Hepatocyte (in vitro differentiated cells): Measurements from ENCODE around the gene PLPP1. TPM values are rescaled to one million over a fixed set of nuclear protein-coding genes. Genes with fewer than 3 reads are reported as not detected.

Experiments used
- DNase-seq: peaks from one replicate; pipeline ENCODE4 v3.0.0-alpha.2; 2016; ENCODE audit warnings: low spot score
- H2AFZ ChIP-seq: fragments of 200-600 bp; sonication (generic); 2 replicates; pipeline ENCODE4 v1.6.0; 2016; ENCODE audit warnings: antibody characterized with exemption, mild to moderate bottlenecking
- H3K27ac ChIP-seq: fragments of 200-600 bp; sonication (generic); 2 replicates; pipeline ENCODE4 v1.5.1; 2016; ENCODE audit warnings: mild to moderate bottlenecking
- H3K27me3 ChIP-seq: fragments of 200-600 bp; sonication (generic); 2 replicates; pipeline ENCODE4 v1.6.1; 2016
- H3K36me3 ChIP-seq: fragments of 200-600 bp; sonication (generic); replicated peaks from 2 replicates; pipeline ENCODE4 v1.5.1; 2016; ENCODE audit warnings: low read depth; ENCODE audit not compliant: insufficient read depth
- H3K4me1 ChIP-seq: fragments of 200-600 bp; sonication (generic); 2 replicates; pipeline ENCODE4 v1.5.1; 2016; ENCODE audit warnings: mild to moderate bottlenecking, moderate library complexity; ENCODE audit not compliant: insufficient read depth
- H3K4me2 ChIP-seq: fragments of 200-600 bp; sonication (generic); 2 replicates; pipeline ENCODE4 v1.6.0; 2016
- H3K4me3 ChIP-seq: fragments of 200-600 bp; sonication (generic); 2 replicates; pipeline ENCODE4 v1.5.1; 2016; ENCODE audit warnings: mild to moderate bottlenecking
- H3K79me2 ChIP-seq: fragments of 200-600 bp; sonication (generic); 2 replicates; pipeline ENCODE4 v1.6.0; 2017; ENCODE audit warnings: mild to moderate bottlenecking
- H3K9me2 ChIP-seq: fragments of 200-600 bp; sonication (generic); replicated peaks from 2 replicates; pipeline ENCODE4 v1.6.0; 2017; ENCODE audit warnings: mild to moderate bottlenecking; ENCODE audit not compliant: insufficient read depth
- H3K9me3 ChIP-seq: fragments of 200-600 bp; sonication (generic); 2 replicates; pipeline ENCODE4 v1.5.1; 2016; ENCODE audit warnings: low read depth, mild to moderate bottlenecking
- H4K20me1 ChIP-seq: fragments of 200-600 bp; sonication (generic); 2 replicates; pipeline ENCODE4 v1.6.0; 2016; ENCODE audit warnings: mild to moderate bottlenecking; ENCODE audit not compliant: insufficient read depth, poor library complexity, severe bottlenecking
- CTCF ChIP-seq: fragments of 200-600 bp; sonication (generic); IDR thresholded peaks from 2 replicates; pipeline ENCODE4 v1.5.1; 2016; ENCODE audit warnings: antibody characterized with exemption, mild to moderate bottlenecking; ENCODE audit not compliant: poor library complexity
- EZH2 ChIP-seq: fragments of 200-600 bp; sonication (generic); IDR thresholded peaks from 2 replicates; pipeline ENCODE4 v1.6.1; 2016; ENCODE audit warnings: antibody characterized with exemption, mild to moderate bottlenecking, borderline replicate concordance
- EZH2phosphoT487 ChIP-seq: fragments of 200-600 bp; sonication (generic); IDR thresholded peaks from one replicate; pipeline ENCODE4 v1.6.1; 2018; ENCODE audit warnings: antibody characterized with exemption, mild to moderate bottlenecking, low read depth, moderate library complexity; ENCODE audit not compliant: unreplicated experiment, severe bottlenecking
- WGBS: methylation state at CpG from one replicate; pipeline ENCODE4 v1.1.6; 2016; ENCODE audit warnings: low lambda C conversion rate; ENCODE audit errors: missing lambda C conversion rate; 5-methylcytosine and 5-hydroxymethylcytosine counted together
- polyA plus RNA-seq: library from polyadenylated mRNA; unstranded; fragments of >200 nt; fragmentation: Nextera tagmentation; extraction: Ambion mirVana; gene quantifications from 2 replicates; pipeline ENCODE4 v1.2.1, GENCODE V29; 2016
- total RNA-seq: library from RNA; depleted of rRNA; stranded (reverse); fragments of >200 nt; gene quantifications from 2 replicates; pipeline ENCODE4 v1.2.3, GENCODE V29; 2014

PLPP1 gene
- total and polyA plus RNA-seq, 2 experiments from 2014 or later: 80.1 to 84.9 TPM

GRCh38 chr5:55551904-55552303, 17.1 kb upstream of the PLPP1 start:
- Histone ChIP-seq H2AFZ (no peak overlapping the region), H3K36me3 (no peaks in the 10 kb centered on the region), H3K4me1 (no peaks in the 10 kb centered on the region), H3K9me3 (no peaks in the 10 kb centered on the region), H3K9me2 (no peaks in the 10 kb centered on the region), H4K20me1 (no peaks in the 10 kb centered on the region), H3K79me2 (no peaks in the 10 kb centered on the region), H3K27me3 (no peaks in the 10 kb centered on the region), H3K27ac (no peak overlapping the region), H3K4me3 (no peak overlapping the region), H3K4me2 (no peak overlapping the region)
- no peak for DNase-seq
- no peak for TF ChIP-seq EZH2phosphoT487
- no peak for TF ChIP-seq CTCF
- TF ChIP-seq EZH2: no peak
- WGBS: 93% methylated on average over 10 of the region's 10 CpGs

- H3K4me3 ChIP-seq: no peak overlapping the region
- DNase-seq: no peak
- no peaks in the 10 kb centered on the region for H3K9me2 ChIP-seq
- no peak overlapping the region for H3K27ac ChIP-seq
- no peak overlapping the region for H3K4me2 ChIP-seq
- no peak overlapping the region for H2AFZ ChIP-seq
- no peaks in the 10 kb centered on the region for H3K4me1 ChIP-seq
- TF ChIP-seq CTCF: no peak
- TF ChIP-seq EZH2: no peak
- TF ChIP-seq EZH2phosphoT487: no peak
- no peaks in the 10 kb centered on the region for H3K36me3 ChIP-seq
- no peaks in the 10 kb centered on the region for H3K79me2 ChIP-seq
- H3K27me3 ChIP-seq: no peaks in the 10 kb centered on the region
- H3K9me3 ChIP-seq: no peaks in the 10 kb centered on the region
- WGBS: 78% methylated on average over 7 of the region's 7 CpGs
- no peaks in the 10 kb centered on the region for H4K20me1 ChIP-seq
These were observed 16.6 kb upstream of the PLPP1 start for GRCh38 chr5:55551358-55551757.

- H3K27ac ChIP-seq: peak overlapping the region; percentile 42
- no peak overlapping the region for H3K4me2 ChIP-seq
- H3K9me2 ChIP-seq: no peaks in the 10 kb centered on the region
- no peaks in the 10 kb centered on the region for H3K79me2 ChIP-seq
- 80% methylated on average over 2 of the region's 2 CpGs for WGBS
- no peaks in the 10 kb centered on the region for H3K27me3 ChIP-seq
- no peak for TF ChIP-seq CTCF
- TF ChIP-seq EZH2: no peak
- TF ChIP-seq EZH2phosphoT487: no peak
- H3K9me3 ChIP-seq: no peaks in the 10 kb centered on the region
- no peaks in the 10 kb centered on the region for H3K36me3 ChIP-seq
- no peaks in the 10 kb centered on the region for H4K20me1 ChIP-seq
- DNase-seq: no peak
- no peaks in the 10 kb centered on the region for H3K4me1 ChIP-seq
- H2AFZ ChIP-seq: no peak overlapping the region
- no peak overlapping the region for H3K4me3 ChIP-seq
These were observed 13.0 kb upstream of the PLPP1 start for GRCh38 chr5:55547781-55548180.

- Histone ChIP-seq H3K4me2 (peak overlapping the region; percentile 20), H3K9me2 (no peaks in the 10 kb centered on the region), H3K79me2 (no peaks in the 10 kb centered on the region), H3K4me1 (no peaks in the 10 kb centered on the region), H4K20me1 (no peaks in the 10 kb centered on the region), H3K27me3 (no peaks in the 10 kb centered on the region), H3K4me3 (no peak overlapping the region), H2AFZ (no peak overlapping the region), H3K36me3 (no peaks in the 10 kb centered on the region), H3K27ac (no peak overlapping the region), H3K9me3 (no peaks in the 10 kb centered on the region)
- peak; percentile 29 for DNase-seq
- WGBS: 60% methylated on average over 2 of the region's 2 CpGs
- TF ChIP-seq CTCF: no peak
These were observed 12.2 kb upstream of the PLPP1 start for GRCh38 chr5:55546947-55547346.
